ENCODE measurements around the gene TUSC2. TPM values are rescaled to one million over a fixed set of nuclear protein-coding genes. Genes with fewer than 3 reads are reported as not detected.

TUSC2 gene
- total RNA-seq, 3 donors from 2014 or later = 40.8 to 48.7 (median 48.5) TPM

GRCh38 chr3:50358911-50359759 is 31.1 kb upstream of the TUSC2 start, which contains the start of gene TMEM115:
TSS of gene TMEM115 (minus strand) at chr3:50359521. CDS start at chr3:50359063, 458 bp downstream.
- Mint-ChIP-seq H3K4me3 (peak within 1 kb of the TSS; percentile 96), H3K9me3 (no peaks in the 10 kb centered on the region), H3K27me3 (ENCODE audit: low read depth) (no peaks in the 10 kb centered on the region), H3K4me1 (ENCODE audit: low read depth) (peaks cover 37% of the 10 kb centered on the region), H3K36me3 (ENCODE audit: insufficient read depth) (peaks cover 12% of the 10 kb centered on the region)
- peak; percentile 100 for ATAC-seq
- DNase-seq = peak; percentile 90

GRCh38 chr3:50358355-50358910 is 30.4 kb upstream of the TUSC2 start:
- Mint-ChIP-seq H3K36me3 (ENCODE audit: insufficient read depth) (peaks cover 16% of the 10 kb centered on the region), H3K4me3 (peak overlapping the region; percentile 96), H3K27me3 (ENCODE audit: low read depth) (no peaks in the 10 kb centered on the region), H3K4me1 (ENCODE audit: low read depth) (peaks cover 37% of the 10 kb centered on the region), H3K9me3 (no peaks in the 10 kb centered on the region)
- no peak for DNase-seq
- ATAC-seq = no peak

GRCh38 chr3:50357481-50357880 is 29.5 kb upstream of the TUSC2 start:
- H3K4me3 Mint-ChIP-seq = peak overlapping the region; percentile 96
- DNase-seq (no peak), ATAC-seq (no peak)
- no peaks in the 10 kb centered on the region for H3K27me3 Mint-ChIP-seq (ENCODE audit: low read depth)
- H3K4me1 Mint-ChIP-seq (ENCODE audit: low read depth) = peaks cover 39% of the 10 kb centered on the region
- no peaks in the 10 kb centered on the region for H3K9me3 Mint-ChIP-seq
- H3K36me3 Mint-ChIP-seq (ENCODE audit: insufficient read depth) = peaks cover 16% of the 10 kb centered on the region

DNA sequence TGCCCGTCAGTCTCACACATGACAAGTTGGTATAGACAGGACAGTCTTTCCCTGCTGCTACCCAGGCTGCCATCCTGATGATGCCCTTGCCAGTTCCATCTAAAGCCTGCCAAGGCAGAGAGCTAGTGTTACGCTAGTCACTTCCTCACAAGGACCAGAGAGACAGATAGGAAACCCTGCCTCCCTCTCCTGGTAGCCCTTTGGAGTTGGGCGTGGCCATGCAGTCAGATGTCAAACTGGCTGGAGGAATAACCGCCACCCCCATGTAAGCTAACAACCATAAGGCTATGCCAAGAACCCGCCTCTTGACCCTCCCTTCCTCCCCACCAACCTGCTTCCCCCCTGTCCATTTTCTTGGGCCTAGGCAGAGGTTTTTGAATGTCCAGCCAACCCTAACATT is 28.5 kb upstream of the TUSC2 start:
- H3K9me3 Mint-ChIP-seq = no peaks in the 10 kb centered on the region
- H3K4me1 Mint-ChIP-seq (ENCODE audit: low read depth) = peaks cover 40% of the 10 kb centered on the region
- peaks cover 16% of the 10 kb centered on the region for H3K36me3 Mint-ChIP-seq (ENCODE audit: insufficient read depth)
- DNase-seq (no peak), ATAC-seq (no peak)
- H3K4me3 Mint-ChIP-seq = peak overlapping the region; percentile 96
- no peaks in the 10 kb centered on the region for H3K27me3 Mint-ChIP-seq (ENCODE audit: low read depth)

GRCh38 chr3:50355829-50356552 is 28.0 kb upstream of the TUSC2 start:
- H3K36me3 Mint-ChIP-seq (ENCODE audit: insufficient read depth) = peaks cover 17% of the 10 kb centered on the region
- H3K27me3 Mint-ChIP-seq (ENCODE audit: low read depth) = no peaks in the 10 kb centered on the region
- no peak for DNase-seq
- no peaks in the 10 kb centered on the region for H3K9me3 Mint-ChIP-seq
- peaks cover 46% of the 10 kb centered on the region for H3K4me1 Mint-ChIP-seq (ENCODE audit: low read depth)
- peak overlapping the region; percentile 96 for H3K4me3 Mint-ChIP-seq
- no peak for ATAC-seq

DNA sequence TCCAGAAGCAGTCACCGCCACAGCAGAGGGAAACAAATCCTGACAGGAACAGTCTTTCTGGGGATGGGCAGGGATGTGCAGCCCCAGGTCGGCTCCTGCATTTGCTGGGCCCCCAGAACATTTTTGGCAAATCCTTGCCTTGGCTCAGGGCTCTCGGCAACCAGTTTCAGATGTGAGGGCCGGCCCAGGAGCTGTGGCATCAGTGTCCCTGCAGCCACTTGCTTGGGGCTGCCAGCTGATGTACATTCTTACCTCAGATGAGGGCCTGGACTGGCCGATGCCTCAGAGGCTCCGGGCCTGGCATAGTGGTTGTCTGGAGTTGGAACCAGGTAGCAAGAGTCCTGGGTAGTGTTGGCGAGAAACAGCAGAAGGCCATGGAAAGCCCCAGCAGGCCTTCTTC is 26.8 kb upstream of the TUSC2 start:
- H3K4me1 Mint-ChIP-seq (ENCODE audit: low read depth) = peaks cover 52% of the 10 kb centered on the region
- peaks cover 21% of the 10 kb centered on the region for H3K36me3 Mint-ChIP-seq (ENCODE audit: insufficient read depth)
- no peak for DNase-seq
- no peak overlapping the region for H3K4me3 Mint-ChIP-seq
- no peak for ATAC-seq
- H3K27me3 Mint-ChIP-seq (ENCODE audit: low read depth) = no peaks in the 10 kb centered on the region
- no peaks in the 10 kb centered on the region for H3K9me3 Mint-ChIP-seq

DNA sequence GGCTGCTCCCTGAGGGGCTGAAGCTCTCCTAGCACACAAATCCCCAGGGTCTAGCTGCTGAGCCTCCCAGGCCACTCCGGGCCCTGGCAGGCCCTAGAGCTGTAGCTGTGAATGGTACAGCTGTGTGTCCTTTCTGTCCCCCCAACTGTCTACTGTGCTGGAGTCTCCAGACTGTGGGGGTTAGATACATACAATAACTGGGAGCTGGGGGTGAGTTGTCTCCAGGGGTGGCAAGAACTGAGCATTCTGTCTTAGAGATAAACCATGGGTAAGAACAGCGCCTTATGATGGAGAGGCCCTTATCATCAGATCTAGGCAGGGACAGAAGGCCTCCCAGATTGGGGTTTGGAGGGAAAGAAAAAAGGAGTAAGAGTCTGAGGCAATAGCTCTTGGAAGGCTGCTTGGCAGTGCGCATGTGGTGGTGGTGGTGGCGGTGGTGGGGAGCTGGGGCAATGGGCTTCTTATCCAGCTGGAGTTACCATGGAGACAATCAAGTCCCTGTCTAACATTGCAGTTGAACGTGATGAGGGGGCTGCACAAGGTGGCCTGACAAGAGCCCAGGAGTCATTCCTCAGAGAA is 26.3 kb upstream of the TUSC2 start:
- H3K36me3 Mint-ChIP-seq (ENCODE audit: insufficient read depth) = peaks cover 21% of the 10 kb centered on the region
- no peaks in the 10 kb centered on the region for H3K9me3 Mint-ChIP-seq
- no peak overlapping the region for H3K4me3 Mint-ChIP-seq
- H3K4me1 Mint-ChIP-seq (ENCODE audit: low read depth) = peaks cover 52% of the 10 kb centered on the region
- no peaks in the 10 kb centered on the region for H3K27me3 Mint-ChIP-seq (ENCODE audit: low read depth)
- DNase-seq (no peak), ATAC-seq (no peak)

DNA sequence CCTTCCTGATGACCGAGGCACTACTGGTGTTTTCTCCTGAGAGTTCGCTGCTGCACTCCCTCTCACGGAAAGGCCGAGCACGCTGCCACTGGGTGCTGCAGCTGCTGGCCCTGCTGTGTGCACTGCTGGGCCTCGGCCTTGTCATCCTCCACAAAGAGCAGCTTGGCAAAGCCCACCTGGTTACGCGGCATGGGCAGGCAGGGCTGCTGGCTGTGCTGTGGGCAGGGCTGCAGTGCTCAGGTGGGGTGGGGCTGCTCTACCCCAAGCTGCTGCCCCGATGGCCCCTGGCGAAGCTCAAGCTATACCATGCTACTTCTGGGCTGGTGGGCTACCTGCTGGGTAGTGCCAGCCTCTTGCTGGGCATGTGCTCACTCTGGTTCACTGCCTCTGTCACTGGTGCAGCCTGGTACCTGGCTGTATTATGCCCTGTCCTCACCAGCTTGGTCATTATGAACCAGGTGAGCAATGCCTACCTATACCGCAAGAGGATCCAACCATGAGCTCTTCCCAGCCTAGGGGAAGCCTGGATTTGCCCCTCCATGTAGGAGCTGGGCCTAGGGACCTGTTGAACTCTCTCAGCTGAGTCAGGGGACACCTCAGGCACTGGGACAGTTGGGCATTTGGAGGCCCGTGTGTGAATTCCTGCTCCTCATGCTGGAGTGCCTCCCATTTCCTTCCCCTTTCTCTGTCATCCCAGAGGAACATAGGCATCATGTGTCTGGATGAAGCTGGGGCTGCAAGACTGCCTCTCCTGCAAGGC is 25.4 kb upstream of the TUSC2 start:
- Mint-ChIP-seq H3K4me3 (no peak overlapping the region), H3K27me3 (ENCODE audit: low read depth) (no peaks in the 10 kb centered on the region), H3K4me1 (ENCODE audit: low read depth) (peaks cover 59% of the 10 kb centered on the region), H3K9me3 (no peaks in the 10 kb centered on the region), H3K36me3 (ENCODE audit: insufficient read depth) (peaks cover 24% of the 10 kb centered on the region)
- ATAC-seq = no peak
- DNase-seq = no peak

DNA sequence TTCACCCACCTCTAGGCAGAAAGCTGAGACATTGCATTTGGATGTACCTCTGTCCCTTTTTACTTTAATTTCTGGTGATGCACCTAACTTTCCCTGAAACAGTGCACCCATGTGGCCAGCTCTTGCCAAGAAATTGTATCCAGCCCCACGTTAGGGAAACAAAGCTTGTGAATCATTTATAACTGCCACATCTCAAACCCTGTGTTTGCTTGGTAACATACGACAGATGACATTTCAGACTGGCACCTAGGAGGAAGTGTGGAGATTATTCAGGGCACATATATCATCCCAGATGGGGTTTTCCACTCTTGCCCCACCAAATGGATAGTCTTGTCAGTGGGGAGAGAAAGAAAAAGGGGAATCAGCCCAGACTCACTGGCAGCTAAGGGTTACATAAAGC is 24.8 kb upstream of the TUSC2 start:
- Mint-ChIP-seq H3K9me3 (no peaks in the 10 kb centered on the region), H3K4me1 (ENCODE audit: low read depth) (peaks cover 59% of the 10 kb centered on the region), H3K36me3 (ENCODE audit: insufficient read depth) (peaks cover 25% of the 10 kb centered on the region), H3K27me3 (ENCODE audit: low read depth) (no peaks in the 10 kb centered on the region), H3K4me3 (no peak overlapping the region)
- DNase-seq (no peak), ATAC-seq (no peak)

DNA sequence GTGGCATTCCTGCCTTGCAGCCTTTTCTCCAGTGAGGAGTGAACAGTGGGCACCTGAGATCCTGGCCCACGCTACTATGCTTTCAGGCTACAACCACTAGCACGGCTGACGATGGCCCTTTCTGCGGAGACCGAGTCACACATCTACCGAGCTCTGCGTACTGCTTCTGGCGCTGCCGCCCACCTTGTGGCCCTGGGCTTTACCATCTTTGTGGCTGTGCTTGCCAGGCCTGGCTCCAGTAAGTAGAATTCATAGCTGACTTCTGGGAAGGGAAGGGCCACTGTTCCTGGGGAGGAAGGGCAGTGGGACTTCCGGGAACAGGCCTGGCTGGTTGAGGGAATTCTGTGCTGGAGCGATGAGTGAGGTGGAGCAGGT is 23.3 kb upstream of the TUSC2 start:
- peaks cover 27% of the 10 kb centered on the region for H3K36me3 Mint-ChIP-seq (ENCODE audit: insufficient read depth)
- peaks cover 53% of the 10 kb centered on the region for H3K4me1 Mint-ChIP-seq (ENCODE audit: low read depth)
- ATAC-seq = no peak
- DNase-seq = no peak
- H3K27me3 Mint-ChIP-seq (ENCODE audit: low read depth) = no peaks in the 10 kb centered on the region
- H3K9me3 Mint-ChIP-seq = no peaks in the 10 kb centered on the region
- H3K4me3 Mint-ChIP-seq = peak overlapping the region; percentile 94

GRCh38 chr3:50350527-50351322 is 22.7 kb upstream of the TUSC2 start, which contains the start of the genes CYB561D2 and NPRL2:
TSS of gene CYB561D2 (plus strand) at chr3:50350862. CDS start at chr3:50351434, 572 bp downstream.
TSS of gene NPRL2 (minus strand) at chr3:50350775. CDS start at chr3:50350652, 123 bp downstream.
- peaks cover 27% of the 10 kb centered on the region for H3K36me3 Mint-ChIP-seq (ENCODE audit: insufficient read depth)
- no peaks in the 10 kb centered on the region for H3K27me3 Mint-ChIP-seq (ENCODE audit: low read depth)
- peak; percentile 99 for DNase-seq
- peaks cover 56% of the 10 kb centered on the region for H3K4me1 Mint-ChIP-seq (ENCODE audit: low read depth)
- H3K4me3 Mint-ChIP-seq = peak within 1 kb of the TSS; percentile 94
- H3K9me3 Mint-ChIP-seq = no peaks in the 10 kb centered on the region
- peak; percentile 91 to 92 for ATAC-seq

DNA sequence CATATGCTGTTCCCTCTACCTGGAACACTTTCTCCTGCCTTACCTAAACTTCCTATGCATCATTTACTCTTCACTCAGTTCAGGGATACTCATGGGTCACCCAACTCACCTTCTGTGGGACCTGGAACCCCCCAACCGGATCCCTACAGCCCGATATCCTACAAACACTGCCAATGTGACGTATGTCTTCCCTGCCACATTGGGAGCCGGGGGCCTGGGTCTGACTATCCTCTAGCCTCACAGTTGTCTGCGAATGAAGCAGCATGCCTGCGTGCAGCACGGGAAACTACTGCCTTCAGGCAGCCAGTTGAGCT is 22.1 kb upstream of the TUSC2 start:
- DNase-seq (no peak), ATAC-seq (no peak)
- H3K4me1 Mint-ChIP-seq (ENCODE audit: low read depth) = peaks cover 59% of the 10 kb centered on the region
- no peaks in the 10 kb centered on the region for H3K27me3 Mint-ChIP-seq (ENCODE audit: low read depth)
- no peaks in the 10 kb centered on the region for H3K9me3 Mint-ChIP-seq
- peak overlapping the region; percentile 94 for H3K4me3 Mint-ChIP-seq
- H3K36me3 Mint-ChIP-seq (ENCODE audit: insufficient read depth) = peaks cover 26% of the 10 kb centered on the region

GRCh38 chr3:50347187-50347813 is 19.3 kb upstream of the TUSC2 start:
- no peak for ATAC-seq
- peak; percentile 72 for DNase-seq
- H3K4me3 Mint-ChIP-seq = no peak overlapping the region
- H3K4me1 Mint-ChIP-seq (ENCODE audit: low read depth) = peaks cover 54% of the 10 kb centered on the region
- no peaks in the 10 kb centered on the region for H3K9me3 Mint-ChIP-seq
- H3K27me3 Mint-ChIP-seq (ENCODE audit: low read depth) = no peaks in the 10 kb centered on the region
- peaks cover 18% of the 10 kb centered on the region for H3K36me3 Mint-ChIP-seq (ENCODE audit: insufficient read depth)
